ENCODE results near the gene CALHM6. TPM values are rescaled to one million over a fixed set of nuclear protein-coding genes. Genes with fewer than 3 reads are reported as not detected.

Gene CALHM6
- total RNA-seq, 4 donors from 2014 or later = 1.2 to 3.0 TPM; not detected in 2

DNA sequence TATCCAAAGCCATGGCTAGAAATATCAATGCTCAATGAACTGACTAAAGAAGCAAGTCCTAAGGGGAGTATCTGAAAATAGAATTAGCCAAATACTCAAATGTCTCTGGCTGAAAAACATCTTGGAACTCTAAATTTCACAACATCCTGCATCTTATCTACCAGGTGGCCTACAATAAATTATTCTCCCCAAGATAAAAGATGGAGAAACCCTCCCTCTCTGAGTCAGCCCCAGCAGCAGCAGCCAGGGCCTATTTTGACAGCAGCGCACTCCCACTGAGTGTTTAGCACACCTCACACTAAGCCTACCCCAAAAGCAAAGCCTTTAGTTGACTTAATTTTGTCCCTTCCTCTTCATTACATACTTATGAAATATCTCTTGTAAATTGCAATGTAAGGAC lies 5.9 kb downstream of the CALHM6 start:
- Histone ChIP-seq H3K36me3 (no peaks in the 10 kb centered on the region), H3K27me3 (peaks cover 0 to 20% (median 0%) of the 10 kb centered on the region in 4 donors), H3K4me1 (peaks cover 0 to 8% (median 4%) of the 10 kb centered on the region in 4 donors), H3K27ac (replicated peaks in 1 of 4) (no peak overlapping the region), H3K9me3 (no peaks in the 10 kb centered on the region), H3K4me3 (no peak overlapping the region)
- TF ChIP-seq, protein P1, sequence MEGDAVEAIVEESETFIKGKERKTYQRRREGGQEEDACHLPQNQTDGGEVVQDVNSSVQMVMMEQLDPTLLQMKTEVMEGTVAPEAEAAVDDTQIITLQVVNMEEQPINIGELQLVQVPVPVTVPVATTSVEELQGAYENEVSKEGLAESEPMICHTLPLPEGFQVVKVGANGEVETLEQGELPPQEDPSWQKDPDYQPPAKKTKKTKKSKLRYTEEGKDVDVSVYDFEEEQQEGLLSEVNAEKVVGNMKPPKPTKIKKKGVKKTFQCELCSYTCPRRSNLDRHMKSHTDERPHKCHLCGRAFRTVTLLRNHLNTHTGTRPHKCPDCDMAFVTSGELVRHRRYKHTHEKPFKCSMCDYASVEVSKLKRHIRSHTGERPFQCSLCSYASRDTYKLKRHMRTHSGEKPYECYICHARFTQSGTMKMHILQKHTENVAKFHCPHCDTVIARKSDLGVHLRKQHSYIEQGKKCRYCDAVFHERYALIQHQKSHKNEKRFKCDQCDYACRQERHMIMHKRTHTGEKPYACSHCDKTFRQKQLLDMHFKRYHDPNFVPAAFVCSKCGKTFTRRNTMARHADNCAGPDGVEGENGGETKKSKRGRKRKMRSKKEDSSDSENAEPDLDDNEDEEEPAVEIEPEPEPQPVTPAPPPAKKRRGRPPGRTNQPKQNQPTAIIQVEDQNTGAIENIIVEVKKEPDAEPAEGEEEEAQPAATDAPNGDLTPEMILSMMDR (IDR thresholded peaks at IDR 0.05) = no peak
- no peak for TF ChIP-seq EP300 (IDR thresholded peaks at IDR 0.05)
- TF ChIP-seq POLR2A (IDR thresholded peaks at IDR 0.05; ENCODE audit: low read depth) = no peak
- TF ChIP-seq POLR2AphosphoS5 (IDR thresholded peaks at IDR 0.05) = no peak
- DNase-seq (ENCODE audit: extremely low spot score) = no peak
- intact Hi-C loops (cut with DNase I) = no loop called here
- WGBS = 88% methylated on average over 1 of the region's 1 CpG

GRCh38 chr6:116467514-116467913 lies 6.3 kb downstream of the CALHM6 start:
- intact Hi-C loops (cut with DNase I) = no loop called here
- Histone ChIP-seq H3K4me3 (no peak overlapping the region), H3K36me3 (no peaks in the 10 kb centered on the region), H3K27me3 (peaks cover 0 to 16% (median 0%) of the 10 kb centered on the region in 4 donors), H3K9me3 (no peaks in the 10 kb centered on the region), H3K4me1 (peaks cover 0 to 4% (median 0%) of the 10 kb centered on the region in 4 donors), H3K27ac (replicated peaks in 1 of 4) (no peak overlapping the region)
- DNase-seq (ENCODE audit: extremely low spot score) = no peak
- no peak for TF ChIP-seq POLR2A (IDR thresholded peaks at IDR 0.05; ENCODE audit: low read depth)
- no peak for TF ChIP-seq EP300 (IDR thresholded peaks at IDR 0.05)
- TF ChIP-seq, protein P1 (IDR thresholded peaks at IDR 0.05) = no peak
- no peak for TF ChIP-seq POLR2AphosphoS5 (IDR thresholded peaks at IDR 0.05)

- Histone ChIP-seq H3K36me3 (no peaks in the 10 kb centered on the region), H3K27ac (replicated peaks in 1 of 4) (no peak overlapping the region), H3K4me3 (no peak overlapping the region), H3K4me1 (no peaks in the 10 kb centered on the region), H3K9me3 (no peaks in the 10 kb centered on the region), H3K27me3 (peaks cover 0 to 8% (median 0%) of the 10 kb centered on the region in 4 donors)
- intact Hi-C loops (cut with DNase I) = no loop called here
- TF ChIP-seq EP300 (IDR thresholded peaks at IDR 0.05) (no peak), POLR2AphosphoS5 (IDR thresholded peaks at IDR 0.05) (no peak), POLR2A (IDR thresholded peaks at IDR 0.05; ENCODE audit: low read depth) (no peak)
- TF ChIP-seq, protein P1 (IDR thresholded peaks at IDR 0.05) = no peak
- 100% methylated on average over 1 of the region's 1 CpG for WGBS
- no peak for DNase-seq (ENCODE audit: extremely low spot score)
Observed at GRCh38 chr6:116468293-116468692, 7.1 kb downstream of the CALHM6 start.

GRCh38 chr6:116471531-116471930 lies 10.4 kb downstream of the CALHM6 start:
- no peak for DNase-seq (ENCODE audit: extremely low spot score)
- Histone ChIP-seq H3K4me1 (no peaks in the 10 kb centered on the region), H3K9me3 (no peaks in the 10 kb centered on the region), H3K27ac (replicated peaks in 1 of 4) (no peak overlapping the region), H3K36me3 (no peaks in the 10 kb centered on the region), H3K27me3 (no peaks in the 10 kb centered on the region), H3K4me3 (no peak overlapping the region)
- WGBS = 84% methylated on average over 1 of the region's 1 CpG
- intact Hi-C loops (cut with DNase I) = no loop called here
- no peak for TF ChIP-seq POLR2AphosphoS5 (IDR thresholded peaks at IDR 0.05)
- no peak for TF ChIP-seq POLR2A (IDR thresholded peaks at IDR 0.05; ENCODE audit: low read depth)
- TF ChIP-seq, protein P1 (IDR thresholded peaks at IDR 0.05) = no peak
- TF ChIP-seq EP300 (IDR thresholded peaks at IDR 0.05) = no peak

GRCh38 chr6:116472706-116473105 lies 11.5 kb downstream of the CALHM6 start:
- H3K27ac ChIP-seq (replicated peaks in 1 of 4) = no peak overlapping the region
- no peaks in the 10 kb centered on the region for H3K9me3 ChIP-seq
- no peaks in the 10 kb centered on the region for H3K36me3 ChIP-seq
- WGBS = 65% methylated on average over 3 of the region's 3 CpGs
- TF ChIP-seq, protein P1 (IDR thresholded peaks at IDR 0.05) = no peak
- no peak for TF ChIP-seq EP300 (IDR thresholded peaks at IDR 0.05)
- TF ChIP-seq POLR2A (IDR thresholded peaks at IDR 0.05; ENCODE audit: low read depth) = no peak
- no peak for TF ChIP-seq POLR2AphosphoS5 (IDR thresholded peaks at IDR 0.05)
- intact Hi-C loops (cut with DNase I) = no loop called here
- H3K4me1 ChIP-seq = no peaks in the 10 kb centered on the region
- DNase-seq (ENCODE audit: extremely low spot score) = no peak
- no peak overlapping the region for H3K4me3 ChIP-seq
- no peaks in the 10 kb centered on the region for H3K27me3 ChIP-seq
